NB4 (cell line): Measurements from ENCODE around the gene PEAK1.

ENCODE experiments used
- MYC ChIP-seq: IDR thresholded peaks from 2 replicates; pipeline ENCODE4 v1.6.1; 2011; ENCODE audit warnings: low read depth, low read length
- POLR2A ChIP-seq: IDR thresholded peaks from 2 replicates; pipeline ENCODE4 v1.6.1; 2011; ENCODE audit warnings: mild to moderate bottlenecking; ENCODE audit not compliant: insufficient read length; ENCODE audit errors: extremely low read depth
- TF ChIP-seq, protein P1 (sequence below): IDR thresholded peaks from one replicate; pipeline ENCODE4 v1.5.1; 2012; ENCODE audit warnings: low read depth, low read length
- TF ChIP-seq, protein P2 (sequence below): IDR thresholded peaks from 2 replicates; pipeline ENCODE4 v1.6.1; 2011; ENCODE audit warnings: low read depth, low read length

DNA sequence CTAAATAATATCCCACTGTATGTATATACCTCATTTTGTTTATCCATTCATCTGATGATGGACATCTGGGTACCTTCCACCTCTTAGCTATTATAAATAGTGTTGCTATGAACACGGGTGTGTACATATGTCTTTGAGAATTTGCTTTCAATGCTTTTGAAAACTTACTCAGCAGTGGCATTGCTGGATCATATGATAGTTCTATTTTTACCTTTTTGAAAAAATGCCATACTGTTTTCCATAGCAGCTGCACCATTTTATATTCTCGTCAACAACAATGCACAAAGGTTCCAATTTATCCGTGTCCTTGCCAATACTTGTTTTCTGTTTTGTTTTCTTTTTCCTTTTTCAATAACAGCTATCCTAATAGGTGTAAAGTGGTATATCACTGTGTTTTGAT is 77.1 kb downstream of the PEAK1 start:
- TF ChIP-seq, protein P1, sequence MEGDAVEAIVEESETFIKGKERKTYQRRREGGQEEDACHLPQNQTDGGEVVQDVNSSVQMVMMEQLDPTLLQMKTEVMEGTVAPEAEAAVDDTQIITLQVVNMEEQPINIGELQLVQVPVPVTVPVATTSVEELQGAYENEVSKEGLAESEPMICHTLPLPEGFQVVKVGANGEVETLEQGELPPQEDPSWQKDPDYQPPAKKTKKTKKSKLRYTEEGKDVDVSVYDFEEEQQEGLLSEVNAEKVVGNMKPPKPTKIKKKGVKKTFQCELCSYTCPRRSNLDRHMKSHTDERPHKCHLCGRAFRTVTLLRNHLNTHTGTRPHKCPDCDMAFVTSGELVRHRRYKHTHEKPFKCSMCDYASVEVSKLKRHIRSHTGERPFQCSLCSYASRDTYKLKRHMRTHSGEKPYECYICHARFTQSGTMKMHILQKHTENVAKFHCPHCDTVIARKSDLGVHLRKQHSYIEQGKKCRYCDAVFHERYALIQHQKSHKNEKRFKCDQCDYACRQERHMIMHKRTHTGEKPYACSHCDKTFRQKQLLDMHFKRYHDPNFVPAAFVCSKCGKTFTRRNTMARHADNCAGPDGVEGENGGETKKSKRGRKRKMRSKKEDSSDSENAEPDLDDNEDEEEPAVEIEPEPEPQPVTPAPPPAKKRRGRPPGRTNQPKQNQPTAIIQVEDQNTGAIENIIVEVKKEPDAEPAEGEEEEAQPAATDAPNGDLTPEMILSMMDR: no peak
- TF ChIP-seq, protein P2, sequence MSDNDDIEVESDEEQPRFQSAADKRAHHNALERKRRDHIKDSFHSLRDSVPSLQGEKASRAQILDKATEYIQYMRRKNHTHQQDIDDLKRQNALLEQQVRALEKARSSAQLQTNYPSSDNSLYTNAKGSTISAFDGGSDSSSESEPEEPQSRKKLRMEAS: no peak
- no peak for TF ChIP-seq POLR2A
- no peak for TF ChIP-seq MYC
